GM18499 (cell line): ENCODE results near the gene CHRNA3.
"Not testable (repeated sequence)": the region's sequence is repeated elsewhere in the genome, so short reads cannot be mapped to it uniquely, and the experiment has no call there.

Source experiments
- ATAC-seq: cut with Tn5 transposase; IDR thresholded peaks from one replicate; pipeline ENCODE4 v1.9.1; 2021; ENCODE audit warnings: moderate number of reproducible peaks; ENCODE audit not compliant: insufficient read depth, unreplicated experiment

Gene CHRNA3

DNA sequence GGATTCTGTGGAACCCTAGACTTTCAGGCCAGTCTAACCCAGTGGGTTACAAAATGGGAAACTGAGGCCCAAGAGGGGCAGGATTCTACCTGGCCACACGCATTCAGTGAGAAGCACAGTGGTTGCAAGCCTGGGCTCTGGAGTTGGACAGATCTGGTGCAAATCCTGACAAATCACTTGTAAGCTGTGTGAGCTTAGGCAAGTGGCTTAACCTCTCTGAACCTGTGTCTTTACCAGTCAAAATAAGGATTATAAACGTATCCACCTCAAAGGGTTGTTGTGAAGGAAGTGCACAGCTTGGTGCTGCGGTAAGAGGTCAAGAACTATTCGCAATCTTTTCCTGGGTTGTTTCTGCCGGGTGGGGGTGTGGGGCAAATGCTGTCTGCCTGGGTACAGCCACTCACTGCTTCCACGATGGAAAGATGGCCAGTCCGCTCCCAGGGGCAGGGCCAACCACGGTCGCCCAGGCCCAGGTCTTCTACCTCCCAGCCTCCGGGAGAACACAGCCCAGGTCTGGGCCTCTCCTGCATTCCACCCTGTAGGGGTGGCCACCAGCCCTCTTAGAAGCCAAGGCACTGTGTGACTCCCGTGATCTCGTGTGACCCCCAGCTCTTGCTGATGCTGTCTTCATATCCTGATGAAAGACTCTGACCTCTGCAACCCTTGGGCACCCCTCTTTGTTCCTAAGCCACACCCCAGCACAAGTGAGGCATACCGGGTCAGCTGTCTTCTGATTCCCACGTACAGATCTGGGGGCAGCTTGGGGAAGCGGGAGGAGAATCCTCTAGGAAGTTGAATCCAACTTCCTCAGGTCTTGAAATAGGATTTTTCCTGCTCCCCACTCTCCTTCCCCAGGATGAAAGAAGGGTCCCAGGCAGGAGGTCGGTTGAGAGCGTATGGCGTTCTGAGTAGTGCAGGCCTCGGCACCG, 1.5 kb downstream of the CHRNA3 start:
- ATAC-seq: no peak

DNA sequence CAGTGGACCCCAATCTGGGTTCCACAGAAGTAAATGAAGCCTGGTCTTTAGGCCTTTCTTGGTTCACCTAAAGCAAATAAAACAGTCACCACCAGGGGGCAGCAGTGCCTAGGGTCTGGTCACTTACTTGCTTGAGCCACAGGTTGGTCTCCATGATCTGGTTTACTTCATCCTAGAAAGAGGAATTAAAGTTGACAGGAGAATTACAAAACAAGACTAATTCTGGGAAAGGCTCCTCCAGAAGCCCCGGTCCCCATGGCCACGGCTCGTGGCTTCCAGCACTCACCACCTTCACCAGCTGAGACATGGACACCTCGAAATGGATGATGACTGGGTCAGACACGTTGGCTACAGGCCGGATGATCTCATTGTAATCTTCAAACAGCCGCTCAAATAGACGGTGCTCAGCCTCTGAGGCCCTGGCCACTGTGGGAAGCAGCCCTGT, 2.3 kb downstream of the CHRNA3 start:
- no peak for ATAC-seq

DNA sequence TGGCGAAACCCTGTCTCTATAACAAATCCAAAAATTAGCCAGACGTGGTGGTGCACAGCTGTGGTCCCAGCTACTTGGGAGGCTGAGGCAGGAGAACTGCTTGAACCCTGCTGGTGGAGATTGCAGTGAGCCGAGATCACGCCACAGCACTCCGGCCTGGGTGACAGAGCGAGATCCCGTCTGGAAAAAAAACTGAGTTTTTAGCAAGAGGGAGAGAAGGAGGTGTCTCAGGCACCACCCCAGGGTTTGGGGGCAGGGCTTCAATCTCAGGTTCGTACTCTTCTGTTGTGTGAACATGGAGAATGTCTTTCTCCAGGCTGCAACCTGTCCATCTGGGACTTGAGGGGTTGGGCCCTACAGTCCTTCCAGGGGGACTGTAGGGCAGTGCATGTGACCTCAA, 2.7 kb downstream of the CHRNA3 start:
- ATAC-seq: no peak

DNA sequence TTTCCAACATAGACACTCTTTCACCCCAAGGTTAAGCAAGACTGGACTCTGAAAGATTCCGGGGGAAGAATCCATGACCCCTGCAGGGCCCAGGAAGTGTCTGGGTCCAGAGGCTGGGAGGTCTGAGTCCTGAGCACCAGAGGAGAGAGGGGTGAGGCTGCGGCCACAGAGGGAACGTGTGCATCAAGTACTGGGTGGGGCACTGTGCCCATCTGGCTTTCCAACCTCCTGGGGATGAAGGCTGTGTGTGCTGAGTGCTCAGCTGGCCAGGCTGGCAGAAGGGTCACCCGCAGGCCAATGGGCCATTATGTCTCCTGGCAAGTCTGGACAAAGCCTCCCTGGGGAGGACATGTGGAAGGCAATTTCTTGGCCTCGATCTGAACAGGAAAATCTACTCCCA, 3.3 kb downstream of the CHRNA3 start:
- no peak for ATAC-seq

DNA sequence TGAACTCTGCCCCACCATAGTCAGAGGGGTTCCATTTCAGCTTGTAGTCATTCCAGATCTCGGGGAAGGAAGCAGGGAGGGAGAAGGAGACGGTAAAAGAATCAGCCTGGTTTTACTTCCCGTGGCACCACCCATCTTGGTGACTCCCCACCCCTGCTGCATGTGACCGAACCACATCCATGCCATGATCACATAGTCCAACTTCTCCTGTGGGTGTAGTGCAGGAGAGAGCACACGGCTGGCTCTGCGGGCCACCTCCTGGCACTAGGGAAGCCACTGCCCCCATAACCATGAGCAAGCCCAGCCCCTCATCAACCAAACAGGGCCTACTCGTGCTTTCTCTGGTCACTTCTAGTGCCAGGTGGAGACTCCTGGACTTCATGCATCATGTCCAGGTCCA, 3.7 kb downstream of the CHRNA3 start:
- no peak for ATAC-seq

DNA sequence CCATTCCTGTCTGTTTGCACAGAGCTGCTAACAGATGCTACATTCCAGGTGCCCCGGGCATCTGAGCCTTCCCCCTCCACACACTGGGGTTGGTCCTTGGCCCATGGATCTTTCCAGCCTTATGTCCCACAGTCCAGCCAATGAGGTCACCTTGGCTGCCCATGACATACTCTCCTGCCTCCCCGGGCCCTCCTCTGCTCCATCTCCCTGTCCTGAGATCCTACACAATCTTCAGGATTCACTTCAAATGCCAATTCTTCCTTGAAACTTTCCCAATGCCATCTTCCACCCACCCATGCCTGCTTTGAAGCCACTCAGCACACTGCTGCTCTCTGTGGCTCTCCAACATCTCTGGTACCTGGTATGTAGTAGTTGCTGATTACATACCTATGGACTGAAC, 4.3 kb downstream of the CHRNA3 start:
- no peak for ATAC-seq

DNA sequence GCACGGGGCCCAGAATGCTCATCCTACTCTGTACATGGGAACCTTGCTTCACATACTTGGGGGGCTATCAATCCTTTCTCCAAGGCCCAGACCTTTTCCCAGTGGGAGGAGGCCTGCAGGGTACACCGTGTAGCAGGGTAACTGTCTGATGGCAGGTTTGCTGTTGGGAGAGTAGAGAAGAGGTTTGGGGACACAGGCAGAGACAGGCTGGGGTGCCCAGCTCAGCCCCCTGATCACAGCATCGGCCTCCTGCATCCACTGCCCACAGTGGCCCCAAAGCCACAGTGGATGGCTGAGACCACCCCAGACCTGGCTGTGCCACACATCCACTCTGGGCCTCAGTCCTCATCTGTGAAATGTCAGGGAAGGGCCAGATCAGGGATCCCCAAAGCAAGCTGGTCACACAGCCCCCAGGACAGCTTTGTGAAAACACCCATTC, 5.6 kb downstream of the CHRNA3 start:
- no peak for ATAC-seq

DNA sequence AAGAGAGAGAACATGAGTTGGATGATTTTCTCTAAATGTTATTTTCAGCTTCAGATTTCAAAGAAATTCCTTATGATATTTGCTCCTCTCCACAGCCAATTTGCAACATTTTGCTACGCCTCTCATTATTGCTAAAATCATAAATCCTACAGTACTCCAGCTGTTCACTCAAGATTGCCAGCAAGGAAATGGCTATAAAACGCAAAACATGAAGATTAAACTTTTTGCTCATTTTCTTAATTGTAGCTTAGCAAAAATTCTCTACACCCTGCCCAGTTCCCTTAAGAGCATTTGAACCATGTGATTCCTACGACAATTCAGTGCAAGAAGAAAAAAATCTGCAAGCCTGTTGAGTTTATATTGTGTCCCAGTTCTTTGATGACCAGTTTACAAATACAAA, 6.8 kb downstream of the CHRNA3 start:
- ATAC-seq: no peak

DNA sequence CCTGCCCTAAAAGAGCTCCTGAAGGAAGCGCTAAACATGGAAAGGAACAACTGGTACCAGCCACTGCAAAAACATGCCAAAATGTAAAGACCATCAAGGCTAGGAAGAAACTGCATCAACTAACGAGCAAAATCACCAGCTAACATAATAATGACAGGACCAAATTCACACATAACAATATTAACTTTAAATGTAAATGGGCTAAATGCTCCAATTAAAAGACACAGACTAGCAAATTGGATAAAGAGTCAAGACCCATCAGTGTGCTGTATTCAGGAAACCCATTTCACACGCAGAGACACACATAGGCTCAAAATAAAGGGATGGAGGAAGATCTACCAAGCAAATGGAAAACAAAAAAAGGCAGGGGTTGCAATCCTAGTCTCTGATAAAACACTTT, 11.2 kb downstream of the CHRNA3 start:
- not testable (repeated sequence) for ATAC-seq

DNA sequence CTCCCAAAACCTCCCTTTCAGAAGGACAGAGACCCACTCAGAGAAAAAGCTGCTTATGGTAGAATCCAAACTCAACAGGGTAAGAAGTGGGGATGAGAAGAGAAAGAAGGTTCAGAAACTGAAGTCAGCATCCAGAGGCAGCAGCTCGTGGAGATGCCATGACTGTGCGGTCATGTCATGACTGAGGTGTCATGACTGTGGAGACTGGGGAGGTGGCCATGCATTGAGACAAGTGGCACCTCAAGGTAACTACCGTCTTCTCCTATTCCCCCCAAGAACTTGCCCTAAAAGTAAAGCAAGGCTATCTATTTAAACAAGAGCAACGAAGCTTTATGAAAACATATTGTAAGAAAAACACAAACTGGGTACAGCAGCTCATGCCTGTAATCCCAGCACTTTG, 15.1 kb downstream of the CHRNA3 start:
- no peak for ATAC-seq

DNA sequence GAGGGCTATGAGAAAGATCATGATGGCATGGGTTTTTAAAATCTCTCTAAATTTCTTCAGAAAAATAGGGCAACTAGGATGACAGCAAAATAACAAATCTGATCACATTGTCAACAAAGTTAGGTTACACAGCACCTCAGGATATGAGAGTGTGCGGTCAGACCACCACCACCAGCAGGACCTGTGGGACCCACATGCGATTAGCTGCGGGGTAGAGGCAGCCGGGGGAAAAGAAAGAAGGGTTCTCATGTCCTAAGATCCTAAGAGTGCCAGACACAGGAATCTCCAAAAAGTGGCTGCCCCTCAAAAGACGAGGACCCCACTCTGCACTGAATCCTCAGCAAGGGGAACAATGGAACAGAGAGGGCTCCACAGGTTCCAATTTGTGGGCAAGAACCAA, 15.6 kb downstream of the CHRNA3 start:
- no peak for ATAC-seq

DNA sequence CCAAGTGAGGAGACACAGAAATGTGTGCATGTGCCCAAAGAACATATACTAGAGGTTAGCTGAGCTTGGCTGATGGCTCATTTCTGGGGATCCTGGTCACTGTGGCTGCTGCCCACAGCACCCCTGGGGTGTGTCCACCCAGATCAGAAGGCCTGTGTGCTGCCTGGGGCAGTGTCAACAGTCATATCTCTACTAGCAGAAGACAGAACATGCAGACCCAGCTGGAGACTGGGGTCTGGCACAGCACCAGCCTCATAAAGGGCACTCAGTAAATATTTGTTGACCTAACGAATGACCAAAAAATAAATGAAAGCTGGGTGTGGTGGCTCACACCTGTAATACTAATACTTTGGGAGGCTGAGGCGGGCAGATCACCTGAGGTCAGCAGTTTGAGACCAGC, 16.4 kb downstream of the CHRNA3 start:
- no peak for ATAC-seq

DNA sequence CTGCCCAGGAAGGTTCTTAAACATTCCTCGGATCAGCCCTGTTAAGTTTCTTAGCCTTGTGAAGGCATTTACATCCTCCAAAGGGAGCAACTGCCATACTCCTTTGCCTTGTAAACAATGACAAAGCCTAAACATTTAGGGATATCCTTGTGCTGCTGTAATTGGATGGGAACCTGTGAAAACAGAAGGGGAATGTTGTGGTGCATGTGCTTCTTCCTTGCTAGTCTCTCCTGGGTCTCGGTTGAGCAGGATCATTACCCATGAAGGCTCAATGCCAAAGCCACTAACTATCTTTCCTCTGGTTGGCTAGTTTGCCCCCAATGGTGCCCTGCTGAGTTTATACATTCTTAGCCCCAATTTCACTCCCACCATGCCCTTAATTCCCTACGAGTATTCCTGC, 17.3 kb downstream of the CHRNA3 start:
- ATAC-seq: no peak

DNA sequence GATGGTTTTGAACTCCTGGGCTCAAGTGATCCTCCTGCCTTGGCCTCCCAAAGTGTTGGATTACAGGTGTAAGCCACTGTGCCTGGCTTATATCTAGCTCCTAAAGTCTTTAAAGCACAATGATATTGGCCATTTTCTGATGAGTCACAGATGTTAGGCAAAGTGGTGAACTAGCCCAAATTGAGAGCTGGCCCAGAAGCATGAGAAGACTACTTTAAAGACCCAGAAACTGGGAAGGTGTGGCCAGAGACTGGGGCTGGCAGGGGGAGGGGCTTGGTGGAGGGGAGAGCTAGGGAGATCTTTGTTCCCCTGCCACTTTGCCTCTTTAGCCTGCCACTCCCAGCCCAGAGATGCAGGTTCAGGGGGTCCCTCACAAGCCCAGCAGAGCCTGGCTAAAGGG, 21.6 kb downstream of the CHRNA3 start:
- ATAC-seq: no peak

DNA sequence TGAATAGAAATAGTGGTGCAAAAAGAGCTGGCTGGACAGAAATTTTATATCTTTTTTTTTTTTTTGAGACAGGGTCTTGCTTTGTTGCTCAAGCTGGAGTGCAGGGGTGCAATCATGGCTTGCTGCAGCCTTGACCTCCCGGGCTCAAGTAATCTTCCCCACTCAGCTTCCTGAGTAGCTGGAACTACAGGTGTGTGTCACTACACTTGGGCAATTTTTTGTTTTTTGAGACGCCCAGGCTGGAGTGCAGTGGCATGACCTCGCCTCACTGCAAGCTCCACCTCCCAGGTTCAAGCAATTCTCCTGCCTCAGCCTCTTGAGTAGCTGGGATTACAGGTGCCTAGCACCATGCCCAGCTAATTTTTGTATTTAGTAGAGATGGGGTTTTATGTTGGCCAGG, 22.4 kb downstream of the CHRNA3 start:
- no peak for ATAC-seq

DNA sequence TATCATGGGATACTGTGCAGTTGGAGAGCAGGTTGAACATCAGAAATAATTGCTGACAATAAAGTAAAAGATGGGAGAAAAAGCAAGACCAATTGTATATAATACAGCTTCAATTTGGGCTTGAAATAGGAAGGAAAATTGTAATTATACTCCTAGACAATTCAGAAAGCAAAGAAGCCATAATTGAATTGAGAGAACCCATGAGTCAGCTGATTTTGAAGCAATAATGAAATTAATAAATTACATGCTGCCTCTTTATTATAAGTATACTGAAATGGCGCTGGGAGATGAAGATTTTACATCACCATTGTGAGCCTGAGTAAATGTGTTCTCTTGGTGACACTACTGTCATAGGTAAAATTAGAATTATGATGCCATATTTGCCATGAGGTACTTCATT, 23.2 kb downstream of the CHRNA3 start:
- ATAC-seq: no peak

DNA sequence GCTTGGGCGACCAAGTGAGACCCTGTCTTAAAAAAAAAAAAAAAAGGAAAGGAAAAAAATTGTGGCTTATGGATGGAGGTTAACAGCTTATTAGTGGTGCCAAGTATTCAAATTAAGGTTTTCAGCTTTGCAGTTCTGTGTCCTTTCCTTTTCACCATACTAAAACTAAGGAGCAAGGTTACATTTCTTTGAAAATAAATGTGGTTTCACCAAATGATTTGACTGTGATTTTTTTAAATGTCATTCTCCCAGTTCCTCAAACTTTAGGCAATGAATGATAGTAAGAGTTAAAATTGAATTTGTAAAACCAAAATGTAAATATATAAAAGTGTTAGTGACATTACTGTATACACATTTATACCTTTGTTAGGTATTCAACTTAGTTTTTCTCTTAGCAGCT, 45.9 kb downstream of the CHRNA3 start:
- ATAC-seq: no peak

DNA sequence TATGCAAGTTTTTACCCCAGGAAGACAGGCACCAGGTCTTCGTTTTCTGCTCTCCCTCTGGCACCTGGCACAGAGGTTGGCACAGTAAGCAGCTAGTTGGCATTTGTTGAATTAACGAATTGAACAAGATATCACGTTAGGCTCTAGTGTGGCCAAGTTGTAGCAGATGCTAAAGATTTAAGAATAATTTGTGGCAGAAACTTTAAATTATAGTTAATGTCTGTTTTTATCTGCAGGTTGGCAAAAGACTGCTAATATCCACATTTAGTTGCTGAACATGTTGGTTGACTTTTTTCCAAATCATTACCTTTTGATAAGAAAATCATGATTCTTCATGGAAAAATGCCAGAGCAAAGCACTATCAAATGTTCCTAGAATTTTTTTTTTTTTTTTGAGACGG, 47.4 kb downstream of the CHRNA3 start:
- ATAC-seq: no peak

DNA sequence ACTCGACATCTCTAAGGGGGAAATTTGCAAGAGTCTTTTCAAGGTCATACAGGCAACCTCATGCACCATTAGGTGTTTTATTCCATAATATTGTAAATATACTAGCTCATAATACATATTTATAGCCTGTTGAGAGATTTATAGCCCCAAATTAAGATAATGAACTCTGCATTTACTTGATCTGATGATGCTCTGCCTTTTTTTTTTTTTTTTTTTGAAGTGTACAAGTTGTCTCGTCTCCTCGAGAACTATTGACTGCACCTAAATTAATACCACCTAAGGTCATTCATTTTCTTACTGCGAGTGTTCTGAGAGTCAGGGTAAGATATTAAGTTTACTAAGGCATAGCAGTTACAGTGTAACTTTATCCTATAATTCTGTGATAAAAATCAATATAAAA, 49.4 kb downstream of the CHRNA3 start:
- ATAC-seq: no peak

DNA sequence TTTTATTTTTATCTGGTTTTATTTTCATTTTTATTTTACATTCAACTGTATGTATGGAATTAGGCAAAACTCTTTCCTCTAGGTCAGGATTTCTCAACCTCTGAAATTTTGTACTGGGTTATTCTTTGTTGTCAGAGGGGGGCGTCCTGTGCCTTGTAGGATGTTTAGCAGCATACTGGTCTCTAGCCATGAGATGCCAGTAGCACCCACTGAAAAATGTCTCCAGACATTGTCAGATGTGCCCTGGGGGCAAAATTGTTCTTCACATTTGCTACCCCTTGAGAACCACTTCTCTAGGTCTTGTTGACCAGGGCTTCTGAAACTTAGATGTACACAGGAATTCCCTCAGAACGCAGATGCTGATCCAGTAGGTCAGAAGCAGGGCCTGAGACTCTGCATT, 50.1 kb downstream of the CHRNA3 start:
- no peak for ATAC-seq

DNA sequence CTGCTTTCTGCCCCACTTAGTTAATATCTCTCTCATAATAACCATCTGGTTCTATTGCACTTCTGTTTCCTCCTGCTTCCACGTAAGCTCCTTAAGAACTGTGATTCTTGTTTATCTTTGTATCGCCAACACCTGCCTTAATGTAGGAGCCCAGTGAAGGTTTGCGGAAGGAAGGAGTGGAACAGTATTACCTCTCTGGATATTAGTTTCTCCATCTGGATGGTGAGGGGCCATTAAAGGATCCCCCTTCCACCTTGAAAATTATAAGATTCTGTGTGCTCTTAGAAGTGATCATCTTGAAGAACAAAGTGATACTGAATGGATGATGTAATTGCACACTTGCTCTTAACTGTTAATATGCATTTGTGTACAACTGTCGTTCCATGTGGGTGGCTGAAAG, 53.3 kb downstream of the CHRNA3 start:
- ATAC-seq: no peak
